ENCODE measurements around the gene PHF21B. TPM values are rescaled to one million over a fixed set of nuclear protein-coding genes. Genes with fewer than 3 reads are reported as not detected.
A peak's percentile ranks its signal among the peaks of the same experiment; 100 is the strongest.

The PHF21B gene
- total and polyA plus RNA-seq, 2 donors (not counting 3 experiments of a cell fraction or from before 2014, with no cell fraction given) = not detected

- no peaks in the 10 kb centered on the region for H3K36me3 ChIP-seq (ENCODE audit: control insufficient read depth in 2 of 2, extremely low read depth in 1 of 2, insufficient read depth in 2 of 2, low read length in 2 of 2)
- H3K4me3 ChIP-seq (replicated peaks in 1 of 3; ENCODE audit: insufficient read depth in 1 of 3, low read depth in 1 of 3, low read length in 3 of 3) = no peak overlapping the region
- no peak overlapping the region for H3K27ac ChIP-seq (ENCODE audit: insufficient read depth, low read depth, low read length)
- BruUV-seq (replicated peaks) = no TSS peak
- CTCF ChIA-PET = no interaction called here
- H3K27me3 ChIP-seq (ENCODE audit: control insufficient read depth in 2 of 2, insufficient read depth in 2 of 2, low read length in 2 of 2) = no peaks in the 10 kb centered on the region
- intact Hi-C loops (cut with micrococcal nuclease) (no loop called here), dilution Hi-C loops (cut with MboI; ENCODE audit: extremely low pct_ligation_motif_present, low sequenced_read_pairs) (no loop called here)
- peak; percentile 20 for TF ChIP-seq MAX (IDR thresholded peaks at IDR 0.05; ENCODE audit: insufficient read depth, insufficient read length)
- TF ChIP-seq FOS (IDR thresholded peaks at IDR 0.05; ENCODE audit: borderline replicate concordance, insufficient read depth, low read length) = no peak
- H4K20me1 ChIP-seq (replicated peaks; ENCODE audit: control insufficient read depth, extremely low read depth, insufficient read depth, low read length) = no peaks in the 10 kb centered on the region
- no peak overlapping the region for H2AFZ ChIP-seq (ENCODE audit: low read depth, low read length)
- no peak overlapping the region for H3K9ac ChIP-seq (replicated peaks; ENCODE audit: extremely low read depth, insufficient read depth, low read length)
- H3K9me3 ChIP-seq (replicated peaks; ENCODE audit: control insufficient read depth, insufficient read depth, low read length) = no peaks in the 10 kb centered on the region
- POLR2A ChIA-PET = no interaction called here
- no peaks in the 10 kb centered on the region for H3K9me1 ChIP-seq (replicated peaks; ENCODE audit: control insufficient read depth, extremely low read depth, insufficient read depth, low read length)
- DNase-seq (ENCODE audit: low read depth, low spot score) = no peak
- no peak for FAIRE-seq
- H3K4me1 ChIP-seq (ENCODE audit: control insufficient read depth, extremely low read depth, insufficient read depth, low read length) = no peaks in the 10 kb centered on the region
- H3K79me2 ChIP-seq (ENCODE audit: control insufficient read depth, insufficient read depth, low read length) = no peaks in the 10 kb centered on the region
- no peak overlapping the region for H3K4me2 ChIP-seq (ENCODE audit: insufficient read depth, low read length)
These were observed 13.2 kb downstream of the PHF21B start for GRCh38 chr22:44996648-44997047.

- POLR2A ChIA-PET = no interaction called here
These were observed 13.7 kb downstream of the PHF21B start for GRCh38 chr22:44996120-44996519.

More at GRCh38 chr22:44996120-44996519, 13.7 kb downstream of the PHF21B start:
- Histone ChIP-seq H2AFZ (ENCODE audit: low read depth, low read length) (no peak overlapping the region), H4K20me1 (replicated peaks; ENCODE audit: control insufficient read depth, extremely low read depth, insufficient read depth, low read length) (no peaks in the 10 kb centered on the region), H3K4me3 (replicated peaks in 1 of 3; ENCODE audit: insufficient read depth in 1 of 3, low read depth in 1 of 3, low read length in 3 of 3) (no peak overlapping the region), H3K4me2 (ENCODE audit: insufficient read depth, low read length) (no peak overlapping the region), H3K9me3 (replicated peaks; ENCODE audit: control insufficient read depth, insufficient read depth, low read length) (no peaks in the 10 kb centered on the region), H3K27ac (ENCODE audit: insufficient read depth, low read depth, low read length) (no peak overlapping the region), H3K27me3 (ENCODE audit: control insufficient read depth in 2 of 2, insufficient read depth in 2 of 2, low read length in 2 of 2) (no peaks in the 10 kb centered on the region), H3K9ac (replicated peaks; ENCODE audit: extremely low read depth, insufficient read depth, low read length) (no peak overlapping the region), H3K4me1 (ENCODE audit: control insufficient read depth, extremely low read depth, insufficient read depth, low read length) (no peaks in the 10 kb centered on the region), H3K79me2 (ENCODE audit: control insufficient read depth, insufficient read depth, low read length) (no peaks in the 10 kb centered on the region), H3K9me1 (replicated peaks; ENCODE audit: control insufficient read depth, extremely low read depth, insufficient read depth, low read length) (no peaks in the 10 kb centered on the region), H3K36me3 (ENCODE audit: control insufficient read depth in 2 of 2, extremely low read depth in 1 of 2, insufficient read depth in 2 of 2, low read length in 2 of 2) (no peaks in the 10 kb centered on the region)
- TF ChIP-seq MYC (IDR thresholded peaks at IDR 0.05; ENCODE audit: low read depth, low read length) = no peak
- TF ChIP-seq POLR2AphosphoS5 (IDR thresholded peaks at IDR 0.05; ENCODE audit: insufficient read depth, low read depth, low read length) = no peak
- no peak for FAIRE-seq
- DNase-seq (ENCODE audit: low read depth, low spot score) = no peak
- dilution Hi-C loops (cut with MboI; ENCODE audit: extremely low pct_ligation_motif_present, low sequenced_read_pairs) = no loop called here
- intact Hi-C loops (cut with micrococcal nuclease) = no loop called here
- no TSS peak for BruUV-seq (replicated peaks)
- CTCF ChIA-PET = no interaction called here
